ENCODE data around the gene VSIG8. TPM values are rescaled to one million over a fixed set of nuclear protein-coding genes. Genes with fewer than 3 reads are reported as not detected.

VSIG8 gene
- total RNA-seq, 1 experiment from 2014 or later, result not detected

GRCh38 chr1:159898527-159898926 is 36.1 kb upstream of the VSIG8 start:
- intact Hi-C loops (cut with micrococcal nuclease; ENCODE audit: unreplicated experiment), result no loop called here
- Mint-ChIP-seq H3K9me3 (ENCODE audit: low read depth, unreplicated experiment) (no peaks in the 10 kb centered on the region), H3K4me3 (ENCODE audit: low read depth, unreplicated experiment) (no peak overlapping the region), H3K27me3 (ENCODE audit: unreplicated experiment) (no peaks in the 10 kb centered on the region), H3K4me1 (ENCODE audit: low read depth, unreplicated experiment) (peaks cover 33% of the 10 kb centered on the region), H3K27ac (ENCODE audit: unreplicated experiment) (no peak overlapping the region), H3K36me3 (ENCODE audit: insufficient read depth, unreplicated experiment) (peaks cover 13% of the 10 kb centered on the region)
- TF ChIP-seq CTCF (IDR thresholded peaks at IDR 0.05; ENCODE audit: unreplicated experiment), result no peak
- CTCF ChIA-PET, result no interaction called here
- no TSS peak for BruUV-seq (replicated peaks)
- DNase-seq, result no peak

- no peak for DNase-seq
- intact Hi-C loops (cut with micrococcal nuclease; ENCODE audit: unreplicated experiment), result no loop called here
- Mint-ChIP-seq H3K27ac (ENCODE audit: unreplicated experiment) (no peak overlapping the region), H3K27me3 (ENCODE audit: unreplicated experiment) (no peaks in the 10 kb centered on the region), H3K4me1 (ENCODE audit: low read depth, unreplicated experiment) (peaks cover 33% of the 10 kb centered on the region), H3K36me3 (ENCODE audit: insufficient read depth, unreplicated experiment) (peaks cover 13% of the 10 kb centered on the region), H3K4me3 (ENCODE audit: low read depth, unreplicated experiment) (no peak overlapping the region), H3K9me3 (ENCODE audit: low read depth, unreplicated experiment) (no peaks in the 10 kb centered on the region)
- no TSS peak for BruUV-seq (replicated peaks)
- CTCF ChIA-PET, result no interaction called here
- no peak for TF ChIP-seq CTCF (IDR thresholded peaks at IDR 0.05; ENCODE audit: unreplicated experiment)
These were observed 35.5 kb upstream of the VSIG8 start for GRCh38 chr1:159897962-159898361.

- H3K4me1 Mint-ChIP-seq (ENCODE audit: low read depth, unreplicated experiment), result peaks cover 28% of the 10 kb centered on the region
These were observed 34.1 kb upstream of the VSIG8 start for GRCh38 chr1:159896546-159896930.

GRCh38 chr1:159895836-159896545 is 33.5 kb upstream of the VSIG8 start:
- TF ChIP-seq CTCF (IDR thresholded peaks at IDR 0.05; ENCODE audit: unreplicated experiment), result no peak
- Mint-ChIP-seq H3K27me3 (ENCODE audit: unreplicated experiment) (no peaks in the 10 kb centered on the region), H3K9me3 (ENCODE audit: low read depth, unreplicated experiment) (no peaks in the 10 kb centered on the region), H3K4me3 (ENCODE audit: low read depth, unreplicated experiment) (no peak overlapping the region), H3K4me1 (ENCODE audit: low read depth, unreplicated experiment) (peaks cover 22% of the 10 kb centered on the region), H3K27ac (ENCODE audit: unreplicated experiment) (no peak overlapping the region), H3K36me3 (ENCODE audit: insufficient read depth, unreplicated experiment) (peaks cover 13% of the 10 kb centered on the region)
- CTCF ChIA-PET, result interaction anchor here (0.9 to 1.3 kb wide), 2 partner anchors 66 to 112 kb away, joined by 3 read pairs; no protein-coding TSS in a partner anchor
- no peak for DNase-seq
- no TSS peak for BruUV-seq (replicated peaks)
- intact Hi-C loops (cut with micrococcal nuclease; ENCODE audit: unreplicated experiment), result no loop called here

More at GRCh38 chr1:159896546-159896930, 34.1 kb upstream of the VSIG8 start:
- intact Hi-C loops (cut with micrococcal nuclease; ENCODE audit: unreplicated experiment), result no loop called here
- no peak for DNase-seq
- Mint-ChIP-seq H3K9me3 (ENCODE audit: low read depth, unreplicated experiment) (no peaks in the 10 kb centered on the region), H3K4me3 (ENCODE audit: low read depth, unreplicated experiment) (no peak overlapping the region), H3K27ac (ENCODE audit: unreplicated experiment) (no peak overlapping the region), H3K36me3 (ENCODE audit: insufficient read depth, unreplicated experiment) (peaks cover 13% of the 10 kb centered on the region), H3K27me3 (ENCODE audit: unreplicated experiment) (no peaks in the 10 kb centered on the region)
- no peak for TF ChIP-seq CTCF (IDR thresholded peaks at IDR 0.05; ENCODE audit: unreplicated experiment)
- BruUV-seq (replicated peaks), result no TSS peak
- CTCF ChIA-PET, result interaction anchor here (1.3 kb wide), 1 partner anchor 111 kb away, joined by 3 read pairs; no protein-coding TSS in a partner anchor

Measured in Calu3 (cell line).